Retinal pigment epithelial cell (primary cell): ENCODE data around the gene NELFA.

Source experiments
- DNase-seq: peaks from one replicate; pipeline ENCODE4 v3.0.0-alpha.2; 2010; ENCODE audit warnings: low read depth
- H3K4me3 ChIP-seq: 2 replicates; pipeline ENCODE4 v1.5.1; 2011; ENCODE audit warnings: mild to moderate bottlenecking, low read length, control low read depth, moderate library complexity
- TF ChIP-seq, protein P1 (sequence below): conservative IDR thresholded peaks from 2 replicates; pipeline ENCODE4 v1.5.1; 2011; ENCODE audit warnings: low read depth, low read length, control low read depth, inconsistent platforms

Gene NELFA

DNA sequence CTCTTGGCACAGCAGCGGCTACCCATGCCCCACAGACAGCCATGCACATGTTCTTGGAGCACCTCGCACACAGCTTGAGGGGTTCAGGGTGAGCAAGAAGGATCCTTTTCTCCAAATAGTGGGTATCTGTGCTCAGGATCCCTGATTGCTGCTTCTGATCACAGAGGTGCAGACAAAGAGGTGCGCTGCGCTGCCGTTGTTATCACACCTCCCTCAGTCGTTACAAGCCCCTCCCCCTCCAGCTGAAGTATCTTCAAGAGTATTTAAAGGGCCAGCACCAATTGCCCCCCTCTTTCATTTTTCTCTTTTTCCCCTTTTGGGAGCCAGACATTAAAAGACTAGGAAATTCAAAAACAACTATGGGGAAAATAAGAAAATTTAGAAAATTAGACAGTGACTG, 44.3 kb downstream of the NELFA start:
- TF ChIP-seq, protein P1, sequence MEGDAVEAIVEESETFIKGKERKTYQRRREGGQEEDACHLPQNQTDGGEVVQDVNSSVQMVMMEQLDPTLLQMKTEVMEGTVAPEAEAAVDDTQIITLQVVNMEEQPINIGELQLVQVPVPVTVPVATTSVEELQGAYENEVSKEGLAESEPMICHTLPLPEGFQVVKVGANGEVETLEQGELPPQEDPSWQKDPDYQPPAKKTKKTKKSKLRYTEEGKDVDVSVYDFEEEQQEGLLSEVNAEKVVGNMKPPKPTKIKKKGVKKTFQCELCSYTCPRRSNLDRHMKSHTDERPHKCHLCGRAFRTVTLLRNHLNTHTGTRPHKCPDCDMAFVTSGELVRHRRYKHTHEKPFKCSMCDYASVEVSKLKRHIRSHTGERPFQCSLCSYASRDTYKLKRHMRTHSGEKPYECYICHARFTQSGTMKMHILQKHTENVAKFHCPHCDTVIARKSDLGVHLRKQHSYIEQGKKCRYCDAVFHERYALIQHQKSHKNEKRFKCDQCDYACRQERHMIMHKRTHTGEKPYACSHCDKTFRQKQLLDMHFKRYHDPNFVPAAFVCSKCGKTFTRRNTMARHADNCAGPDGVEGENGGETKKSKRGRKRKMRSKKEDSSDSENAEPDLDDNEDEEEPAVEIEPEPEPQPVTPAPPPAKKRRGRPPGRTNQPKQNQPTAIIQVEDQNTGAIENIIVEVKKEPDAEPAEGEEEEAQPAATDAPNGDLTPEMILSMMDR, result no peak
- no peak overlapping the region for H3K4me3 ChIP-seq

DNA sequence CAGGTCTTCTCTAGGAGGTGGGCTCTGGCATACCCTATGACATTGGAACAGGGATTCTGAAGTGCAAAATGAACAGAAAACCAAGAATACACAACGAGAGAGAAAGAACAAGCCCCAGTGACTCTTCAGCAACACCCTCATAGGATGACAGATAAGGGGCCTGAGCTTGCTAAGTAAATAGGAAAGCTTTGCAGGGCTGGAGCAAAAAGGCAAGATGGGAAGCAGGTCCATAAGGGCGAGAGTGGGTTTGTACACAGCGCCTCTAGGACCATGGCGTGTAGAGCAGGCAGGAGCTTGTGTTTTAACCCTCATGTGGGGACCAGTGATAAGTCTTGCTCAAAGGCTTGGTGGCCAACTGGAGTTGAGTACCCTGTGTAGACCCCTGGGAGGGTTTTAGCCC, 45.8 kb downstream of the NELFA start:
- TF ChIP-seq, protein P1, result no peak
- DNase-seq, result no peak
- no peak overlapping the region for H3K4me3 ChIP-seq

More for the DNA sequence above, 44.3 kb downstream of the NELFA start:
- no peak for DNase-seq

DNA sequence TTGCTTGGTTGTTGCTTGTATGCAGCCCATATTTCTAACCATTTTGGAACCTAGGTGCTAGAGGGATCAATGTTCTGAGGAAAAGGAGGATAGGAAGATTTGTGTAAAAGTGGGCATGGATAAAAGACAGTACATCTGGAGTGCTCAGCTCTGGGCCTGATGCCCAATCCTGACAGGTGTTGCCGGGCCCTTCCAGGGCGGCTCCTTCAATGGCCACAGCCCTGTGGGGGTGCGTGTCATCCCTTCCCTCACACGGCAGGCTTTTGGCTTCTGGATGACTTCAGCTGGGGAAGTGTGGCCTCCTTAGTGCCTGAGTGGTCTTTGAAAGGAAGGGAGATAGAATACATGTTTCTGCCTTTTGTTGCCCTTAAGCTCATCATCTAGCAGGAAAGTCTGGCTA, 47.2 kb downstream of the NELFA start:
- no peak overlapping the region for H3K4me3 ChIP-seq
- DNase-seq, result no peak
- TF ChIP-seq, protein P1, result no peak

DNA sequence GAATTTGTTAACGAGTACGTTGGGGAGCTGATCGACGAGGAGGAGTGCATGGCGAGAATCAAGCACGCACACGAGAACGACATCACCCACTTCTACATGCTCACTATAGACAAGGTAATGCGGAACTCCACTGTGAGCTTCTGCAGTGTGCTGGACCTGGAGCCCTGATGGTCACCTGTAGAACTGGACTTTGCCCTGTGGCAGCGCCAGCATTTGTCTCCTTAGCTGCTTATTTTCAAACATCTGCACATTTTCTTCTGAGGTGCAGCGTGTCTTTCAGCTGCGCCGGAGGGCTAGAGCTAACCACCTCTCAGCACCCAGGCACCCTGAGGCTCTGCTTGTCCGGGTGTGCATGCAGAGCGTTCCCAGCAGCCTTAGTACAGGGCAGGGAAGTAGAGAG, 47.7 kb downstream of the NELFA start:
- no peak overlapping the region for H3K4me3 ChIP-seq
- no peak for DNase-seq
- TF ChIP-seq, protein P1, result no peak

DNA sequence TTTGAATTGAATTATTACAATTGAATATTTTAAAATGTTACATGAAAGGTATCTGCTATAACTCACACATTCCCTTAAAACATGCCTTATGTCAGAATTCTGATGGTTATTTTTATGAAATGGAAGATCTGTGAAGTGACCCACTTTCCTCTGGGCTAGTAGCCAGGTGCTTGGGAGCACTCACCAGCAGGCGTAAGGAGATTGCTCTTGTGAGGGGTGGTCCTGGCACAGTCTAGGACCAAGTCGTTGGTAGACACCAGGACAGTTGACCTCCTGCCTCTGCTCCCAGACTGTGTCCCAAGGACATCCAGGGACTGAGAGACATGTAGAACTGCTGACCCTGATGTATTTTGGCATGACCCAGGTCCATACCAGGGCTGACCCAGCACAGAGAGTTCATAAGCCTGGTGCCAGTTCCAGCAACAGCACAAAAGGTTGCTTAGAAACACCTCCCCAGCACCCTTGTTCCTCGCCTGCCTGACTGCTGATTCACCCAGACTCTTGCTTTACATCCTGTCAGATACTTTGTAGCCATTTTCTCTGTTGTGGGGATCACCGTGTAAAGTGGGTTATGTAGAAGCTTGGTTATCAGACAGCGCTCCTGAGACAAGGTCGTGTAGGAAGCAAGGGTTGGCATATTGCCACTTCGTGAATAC, 48.5 kb downstream of the NELFA start:
- no peak for DNase-seq
- H3K4me3 ChIP-seq, result no peak overlapping the region
- TF ChIP-seq, protein P1, result no peak

DNA sequence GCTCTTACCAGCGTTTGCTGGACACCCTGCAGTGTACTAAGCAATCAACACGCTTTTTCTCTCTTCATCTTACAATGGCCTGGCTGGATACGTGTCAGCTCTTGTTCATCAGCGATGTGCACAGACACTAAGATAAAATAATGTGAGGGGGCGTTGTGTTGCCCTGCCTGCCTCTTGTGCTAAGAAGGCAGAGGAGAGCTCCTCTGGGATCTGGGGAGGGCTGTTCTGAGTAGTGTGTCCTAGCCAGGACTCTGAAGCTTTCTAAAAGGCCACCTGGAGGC, 49.7 kb downstream of the NELFA start:
- no peak for DNase-seq
- no peak overlapping the region for H3K4me3 ChIP-seq
- TF ChIP-seq, protein P1, result no peak

DNA sequence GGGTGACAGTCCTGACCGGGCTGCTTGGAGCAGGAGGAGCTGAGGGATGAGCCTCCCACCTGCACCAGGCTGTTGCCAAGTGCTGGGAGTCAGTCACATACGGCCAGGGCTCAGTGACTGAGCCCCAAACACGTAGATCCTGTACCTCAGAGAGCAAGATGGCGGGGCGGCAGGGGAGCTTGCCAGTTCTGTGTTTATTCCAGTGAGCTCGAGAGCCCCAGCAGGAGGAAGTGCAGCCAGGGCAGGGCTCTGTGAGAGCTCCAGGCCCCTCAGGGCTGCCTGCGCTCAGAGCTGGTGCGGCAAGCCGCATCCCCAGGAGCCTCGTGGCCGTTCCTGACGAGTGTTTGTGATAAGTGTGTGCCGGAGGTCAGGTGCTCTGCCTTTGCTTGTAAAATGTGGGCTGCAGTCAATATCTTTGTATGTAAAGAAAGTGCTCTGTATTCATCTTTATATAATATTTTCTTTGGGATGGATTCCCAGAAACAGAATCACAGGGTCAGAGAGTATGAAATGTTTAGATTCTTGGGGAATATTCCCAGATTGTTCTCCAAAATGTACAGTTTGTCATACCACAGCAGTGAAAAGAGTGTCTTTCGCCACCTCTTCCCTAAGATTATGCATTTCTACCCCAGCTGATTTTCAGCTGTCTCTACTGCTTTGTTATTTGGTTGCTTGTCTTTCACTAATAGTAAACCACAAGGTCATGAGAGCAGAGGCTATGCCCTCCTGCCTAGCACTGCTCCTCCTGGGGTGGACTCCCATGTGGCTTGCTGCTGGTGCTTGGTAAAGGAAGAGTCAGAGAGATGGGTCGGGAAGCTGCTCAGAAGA, 50.3 kb downstream of the NELFA start:
- H3K4me3 ChIP-seq, result no peak overlapping the region
- no peak for DNase-seq
- TF ChIP-seq, protein P1, result no peak
